HG02798 (cell line): ENCODE measurements around the gene ZFP69.
A peak's percentile ranks its signal among the peaks of the same experiment; 100 is the strongest.
"Not testable (repeated sequence)": the region's sequence is repeated elsewhere in the genome, so short reads cannot be mapped to it uniquely, and the experiment has no call there.

Experiments
- ATAC-seq: cut with Tn5 transposase; IDR thresholded peaks from one replicate; pipeline ENCODE4 v1.9.1; 2021; ENCODE audit warnings: mild to moderate bottlenecking; ENCODE audit not compliant: unreplicated experiment, poor library complexity

The ZFP69 gene

DNA sequence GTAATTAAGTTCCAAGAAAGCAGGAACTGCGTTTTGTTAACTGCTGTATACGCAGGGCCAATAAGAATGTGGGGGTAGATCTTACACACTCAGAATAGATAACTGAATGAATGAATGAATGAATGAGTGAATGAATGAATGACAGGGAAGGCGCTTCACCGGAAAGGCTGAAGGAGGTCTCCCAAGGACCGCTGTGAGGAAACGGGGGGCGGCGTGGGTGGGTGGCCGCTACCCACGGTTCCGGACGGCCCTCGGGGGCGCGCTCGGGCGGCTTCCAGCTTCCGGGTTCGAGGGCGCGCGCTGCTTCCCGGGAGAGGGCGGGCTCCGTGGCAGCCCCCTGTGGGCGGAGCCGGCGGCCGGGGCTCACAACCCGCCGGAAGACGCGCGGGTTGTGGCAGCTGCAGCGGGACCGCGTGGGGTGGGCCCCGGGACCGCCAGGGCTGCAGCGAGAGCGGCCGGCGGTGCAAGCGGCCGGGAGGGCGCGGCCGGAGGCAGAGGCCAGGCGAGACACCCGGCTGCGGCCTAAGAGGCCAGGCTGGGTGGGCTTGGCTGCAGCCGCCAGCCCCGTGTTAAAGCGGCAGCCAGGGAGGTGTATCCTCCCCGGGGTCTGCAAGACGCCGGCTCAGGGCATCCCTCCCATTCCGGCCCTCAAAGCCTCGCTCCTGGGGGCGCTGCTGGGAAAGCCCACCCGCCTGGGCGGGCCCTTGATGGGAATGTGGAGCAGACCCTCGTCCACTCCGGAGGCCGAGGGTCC is at the start of gene ZFP69:
ZFP69 (plus strand) TSS at position 367 of the 754 bp plus-strand sequence. CDS start 2,072 bp downstream, outside the sequence.
- ATAC-seq, result peak; percentile 87

DNA sequence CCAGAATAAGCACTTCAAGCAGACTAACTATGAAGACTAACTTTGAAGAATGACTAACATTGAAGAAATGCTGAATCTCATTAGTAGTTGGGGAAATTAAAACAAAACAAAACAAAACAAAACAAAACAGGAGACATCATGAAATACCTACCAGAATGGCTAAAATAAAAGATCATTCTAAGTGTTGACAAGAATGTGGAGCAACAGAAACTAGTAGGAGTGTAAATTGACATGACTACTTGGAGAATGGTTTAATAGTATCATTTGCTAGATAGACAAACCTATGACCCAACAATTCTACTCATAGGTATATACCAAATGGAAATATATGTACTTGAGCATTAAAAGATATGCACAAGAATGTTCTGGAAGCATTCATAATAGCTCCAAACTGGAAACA is 45.7 kb upstream of the ZFP69 start:
- ATAC-seq, result no peak

DNA sequence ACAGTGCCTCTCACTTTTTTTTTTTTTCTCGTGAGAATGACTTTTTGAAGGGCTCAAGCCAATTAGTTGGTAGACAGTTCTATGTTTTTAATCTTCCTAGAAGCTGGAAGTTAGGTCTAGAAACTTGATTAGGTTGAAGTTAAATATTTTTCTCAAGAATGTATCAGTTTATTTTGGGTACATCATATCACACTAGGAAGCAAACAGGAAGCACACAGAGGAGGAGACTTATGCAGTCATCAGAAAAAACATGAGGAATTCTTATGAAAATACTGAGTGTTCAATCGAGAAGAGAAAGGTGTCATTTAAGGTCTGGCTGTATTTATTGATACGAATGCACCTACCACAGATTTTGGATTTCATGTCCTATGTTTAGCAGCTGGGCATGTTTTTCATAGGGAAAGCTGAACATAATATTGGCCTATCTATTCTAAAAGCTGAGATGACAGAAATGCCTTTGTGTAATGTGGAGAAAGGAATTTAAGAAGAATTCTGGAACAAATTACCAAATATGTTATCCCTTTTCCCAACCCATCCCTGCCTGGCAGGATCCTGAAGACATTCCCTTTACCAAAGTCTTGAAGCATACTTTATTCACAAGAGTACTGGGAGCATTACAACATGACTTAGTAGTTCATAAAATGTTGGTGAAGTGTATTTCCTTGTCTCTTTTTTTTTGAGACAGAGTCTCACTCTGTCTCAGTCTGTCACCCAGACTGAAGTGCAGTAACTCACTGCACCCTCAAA is 44.3 kb upstream of the ZFP69 start:
- no peak for ATAC-seq

DNA sequence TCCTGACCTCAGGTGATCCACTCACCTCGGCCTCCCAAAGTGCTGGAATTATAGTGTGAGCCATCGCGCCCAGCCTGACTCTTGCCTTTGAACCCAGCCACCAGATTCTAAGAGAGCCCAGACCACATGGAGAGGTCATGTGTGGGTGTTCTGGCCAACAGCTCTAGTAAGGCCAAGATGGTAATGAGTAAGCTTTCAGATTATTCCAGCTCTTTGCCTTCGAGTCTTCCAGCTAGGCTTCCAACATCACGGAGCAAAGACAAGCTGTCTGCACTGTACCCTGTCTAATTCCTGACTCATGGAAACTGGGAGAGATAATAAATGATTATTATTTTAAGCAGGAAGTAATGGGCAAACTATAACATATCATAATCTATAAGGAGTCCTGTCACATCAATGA is 41.6 kb upstream of the ZFP69 start:
- no peak for ATAC-seq

DNA sequence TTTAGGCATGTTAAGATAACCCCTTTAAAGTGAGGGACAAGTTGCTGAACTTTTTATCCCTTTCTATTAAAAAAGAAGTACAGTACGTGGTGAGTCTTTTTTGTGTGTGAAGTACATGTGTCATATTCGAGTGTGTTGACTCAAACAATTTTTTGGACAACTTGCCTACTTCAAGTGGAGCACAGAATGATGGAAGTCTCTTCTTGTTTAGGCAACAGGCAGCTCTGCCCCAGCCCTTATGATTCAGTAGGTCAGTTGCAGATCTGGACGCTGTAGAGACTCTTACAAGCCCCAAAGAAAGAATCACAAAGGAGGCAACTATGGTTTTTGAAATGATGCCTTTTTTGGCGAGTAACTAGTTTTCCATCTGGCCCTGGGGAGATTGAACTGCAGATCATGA is 41.2 kb upstream of the ZFP69 start:
- ATAC-seq, result no peak

DNA sequence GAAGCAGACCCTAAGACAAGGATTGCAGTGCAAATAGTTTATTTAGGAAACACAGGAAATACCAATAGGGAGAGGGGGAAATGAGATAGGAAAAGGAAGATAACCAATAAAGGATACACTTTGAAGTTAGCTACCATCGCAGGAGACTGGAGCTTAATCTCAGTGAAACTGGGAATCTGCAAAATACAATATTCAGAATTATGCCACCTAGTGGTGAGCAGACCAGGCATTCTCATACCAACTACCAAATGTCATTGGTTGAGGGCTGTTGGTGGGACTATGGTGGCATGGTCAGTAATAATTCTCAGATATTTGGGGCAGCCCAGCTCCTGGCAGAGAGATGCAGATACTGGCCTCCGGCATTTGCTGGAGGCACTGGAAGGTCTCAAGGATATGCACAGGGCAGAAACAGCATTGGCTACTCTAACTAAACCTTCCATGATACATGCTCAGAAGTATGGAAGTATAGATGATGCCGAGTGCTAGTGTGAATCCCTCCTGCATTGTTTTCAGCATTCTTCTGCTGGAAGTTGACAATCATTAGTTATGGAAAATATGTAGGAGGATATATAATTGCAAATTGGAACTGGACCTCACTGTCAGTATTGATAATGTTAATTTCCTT is 38.6 kb upstream of the ZFP69 start:
- ATAC-seq, result no peak

DNA sequence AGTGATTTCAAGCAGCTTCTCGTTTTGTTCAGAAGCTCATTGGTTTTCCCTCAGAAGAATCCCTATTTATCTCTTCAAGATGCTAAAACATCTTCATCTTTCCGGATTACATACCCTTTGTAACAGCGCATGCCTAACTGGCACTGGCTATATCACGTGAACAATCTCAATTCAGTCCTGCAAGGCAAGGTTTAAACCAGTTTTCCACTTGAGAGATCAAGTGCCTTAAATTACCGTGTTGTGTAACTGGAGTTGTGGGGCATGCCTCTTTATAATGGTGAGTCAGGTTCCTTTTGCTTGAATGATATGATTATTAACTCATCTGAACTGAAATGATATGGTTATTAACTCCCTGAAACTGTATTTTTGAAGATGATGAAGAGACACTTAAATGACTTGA is 37.8 kb upstream of the ZFP69 start:
- ATAC-seq, result no peak

DNA sequence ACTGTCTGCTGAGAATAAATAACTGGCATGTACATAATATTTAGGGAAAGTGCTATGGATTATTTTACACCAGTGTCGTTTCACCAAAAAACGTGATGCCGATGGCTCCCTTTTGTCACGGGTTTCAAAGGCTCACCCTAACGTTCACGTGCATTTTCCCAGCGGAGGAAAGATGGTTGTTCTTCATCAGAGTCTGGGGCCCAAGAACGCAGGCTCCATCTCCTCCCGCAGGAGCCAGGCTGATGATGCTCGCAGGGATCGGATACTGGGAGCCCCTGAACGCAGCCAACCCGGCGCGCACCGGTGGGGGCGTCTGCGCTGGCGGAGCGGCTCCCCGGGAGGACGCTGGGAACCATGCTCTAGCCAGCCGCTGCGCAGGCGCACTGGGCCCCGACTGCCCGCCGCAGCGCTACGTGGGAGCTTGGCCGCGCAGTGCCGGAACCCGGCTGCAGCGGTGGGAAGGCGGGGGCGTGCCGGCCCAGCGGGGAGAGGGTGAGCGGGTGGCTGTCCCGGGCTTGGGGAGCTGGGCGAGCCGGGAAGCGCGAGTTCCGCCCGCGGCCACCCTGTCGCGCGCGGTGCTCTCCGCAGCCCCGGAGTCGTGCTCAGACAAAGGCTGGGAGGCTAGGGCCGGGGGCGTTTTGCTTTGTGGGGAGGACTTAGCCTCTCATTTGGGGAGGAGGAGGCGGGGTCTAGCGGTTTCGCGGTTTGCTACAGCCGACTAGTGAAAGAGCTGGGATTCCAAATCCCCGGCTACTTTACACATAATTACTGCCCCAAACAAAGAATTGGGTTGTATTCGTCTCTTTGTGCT is 27.2 kb upstream of the ZFP69 start, which contains the start of gene ZFP69B:
ZFP69B (plus strand) TSS at position 793 of the 811 bp plus-strand sequence. CDS start 486 bp downstream, outside the sequence.
- peak; percentile 93 for ATAC-seq

DNA sequence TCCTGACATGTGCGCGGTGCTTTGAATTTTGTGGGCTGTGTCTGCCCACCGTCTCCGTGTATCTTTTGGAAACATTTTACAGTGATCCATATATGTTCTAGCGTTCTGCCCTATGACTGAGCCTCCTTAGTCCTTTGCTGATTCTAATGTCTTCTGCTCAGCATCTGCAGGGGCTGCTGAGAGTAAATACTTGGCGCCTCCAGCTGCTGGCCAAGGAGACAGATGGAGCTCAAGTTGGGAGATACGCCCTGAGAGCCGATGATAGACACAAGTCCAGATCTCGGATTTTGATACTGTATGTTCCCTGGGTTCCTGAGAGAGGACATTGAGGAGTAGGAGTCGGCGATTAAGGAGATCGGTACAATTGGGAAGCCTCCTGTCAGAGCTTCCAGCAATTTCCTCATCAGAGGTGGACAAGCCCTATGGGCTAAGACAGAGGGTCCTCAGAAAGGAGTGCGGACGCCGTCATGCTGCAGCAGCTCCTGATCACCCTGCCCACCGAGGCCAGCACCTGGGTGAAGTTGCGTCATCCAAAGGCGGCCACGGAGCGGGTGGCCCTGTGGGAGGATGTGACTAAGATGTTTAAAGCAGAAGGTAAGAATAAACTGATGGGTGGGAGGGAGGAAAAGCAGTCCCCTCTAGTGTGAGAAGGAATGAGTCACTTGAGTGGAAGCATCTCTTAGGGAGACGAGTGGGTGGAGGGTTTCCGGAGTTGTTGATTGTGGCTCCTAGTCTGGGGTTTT is 26.4 kb upstream of the ZFP69 start:
- ATAC-seq, result peak; percentile 35

DNA sequence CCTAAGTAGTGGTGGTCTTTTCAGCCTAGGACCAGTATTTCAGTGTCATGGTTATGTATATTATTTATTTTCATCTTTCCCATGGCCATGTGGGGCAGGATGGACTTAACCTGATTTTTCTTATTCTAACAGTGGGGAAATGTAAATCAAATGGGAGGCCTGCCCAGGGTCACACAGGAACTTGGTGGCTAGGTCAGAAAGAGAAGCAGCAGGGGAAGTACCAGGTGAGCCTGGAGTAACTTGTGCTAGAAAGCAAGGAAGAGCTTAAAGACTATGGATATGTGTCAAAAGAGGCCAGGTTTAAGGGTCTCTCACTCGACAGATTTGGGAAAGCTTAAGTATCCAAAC is 25.9 kb upstream of the ZFP69 start:
- no peak for ATAC-seq

DNA sequence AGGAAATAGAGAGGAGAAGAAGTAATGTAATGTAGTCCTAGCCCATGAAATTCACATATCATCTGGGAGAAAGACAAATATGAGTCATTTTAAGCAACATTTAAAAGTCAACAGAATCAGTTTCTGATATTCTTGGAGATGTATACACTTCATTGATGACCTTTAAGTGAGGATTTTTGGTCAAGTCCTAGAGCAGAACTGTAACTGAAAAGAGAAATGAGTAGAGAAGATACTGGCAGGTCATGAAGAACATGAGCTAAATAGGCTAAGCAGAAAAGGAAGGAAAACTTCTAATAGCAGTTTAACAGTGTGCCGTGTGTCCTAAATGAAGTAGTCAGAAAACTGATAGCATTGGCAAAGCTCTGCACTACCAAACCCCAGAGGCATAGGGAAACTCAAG is 22.2 kb upstream of the ZFP69 start:
- no peak for ATAC-seq

DNA sequence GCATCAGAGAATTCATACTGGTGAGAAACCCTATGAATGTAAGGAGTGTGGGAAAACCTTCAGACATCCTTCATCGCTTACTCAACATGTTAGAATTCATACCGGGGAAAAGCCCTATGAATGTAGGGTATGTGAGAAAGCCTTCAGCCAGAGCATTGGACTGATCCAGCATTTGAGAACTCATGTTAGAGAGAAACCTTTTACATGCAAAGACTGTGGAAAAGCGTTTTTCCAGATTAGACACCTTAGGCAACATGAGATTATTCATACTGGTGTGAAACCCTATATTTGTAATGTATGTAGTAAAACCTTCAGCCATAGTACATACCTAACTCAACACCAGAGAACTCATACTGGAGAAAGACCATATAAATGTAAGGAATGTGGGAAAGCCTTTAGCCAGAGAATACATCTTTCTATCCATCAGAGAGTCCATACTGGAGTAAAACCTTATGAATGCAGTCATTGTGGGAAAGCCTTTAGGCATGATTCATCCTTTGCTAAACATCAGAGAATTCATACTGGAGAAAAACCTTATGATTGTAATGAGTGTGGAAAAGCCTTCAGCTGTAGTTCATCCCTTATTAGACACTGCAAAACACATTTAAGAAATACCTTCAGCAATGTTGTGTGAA is 14.0 kb upstream of the ZFP69 start:
- ATAC-seq, result no peak

DNA sequence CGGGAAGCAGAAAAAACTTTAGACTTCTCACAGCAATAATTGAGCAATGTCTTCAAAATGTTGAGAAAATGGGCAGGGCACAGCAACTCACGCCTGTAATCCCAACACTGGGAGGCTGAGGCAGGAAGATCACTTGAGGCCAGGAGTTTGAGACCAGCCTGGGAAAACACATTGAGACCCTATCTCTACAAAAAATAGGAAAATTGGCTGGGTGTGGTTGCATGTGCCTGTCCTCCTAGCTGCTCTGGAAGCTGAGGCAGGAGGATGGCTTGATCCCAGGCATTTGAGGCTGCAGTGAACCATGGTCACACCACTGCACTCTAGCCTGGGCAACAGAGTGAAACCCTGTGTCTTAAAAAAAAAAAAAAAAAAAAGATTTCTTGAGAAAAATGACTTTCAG is 7.8 kb upstream of the ZFP69 start:
- no peak for ATAC-seq

DNA sequence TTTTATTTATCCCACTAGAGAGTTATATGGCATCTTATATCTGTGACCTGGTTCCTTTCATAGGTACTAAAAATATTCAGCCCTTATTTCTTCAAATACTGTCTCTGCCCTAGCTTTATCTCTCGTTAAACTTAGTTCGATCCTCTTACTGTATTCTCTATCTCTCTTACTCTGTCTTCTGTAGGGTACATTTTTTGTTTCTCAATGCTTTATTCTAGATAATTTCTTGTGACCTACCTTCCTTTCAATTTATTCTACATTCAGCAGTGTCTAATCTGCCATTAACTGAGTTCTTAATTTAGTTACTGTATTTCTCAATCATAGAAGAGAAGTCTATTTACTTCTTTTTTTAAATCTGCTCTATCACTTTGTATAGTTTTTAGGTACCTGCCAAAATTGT is 1.8 kb upstream of the ZFP69 start:
- ATAC-seq, result no peak

DNA sequence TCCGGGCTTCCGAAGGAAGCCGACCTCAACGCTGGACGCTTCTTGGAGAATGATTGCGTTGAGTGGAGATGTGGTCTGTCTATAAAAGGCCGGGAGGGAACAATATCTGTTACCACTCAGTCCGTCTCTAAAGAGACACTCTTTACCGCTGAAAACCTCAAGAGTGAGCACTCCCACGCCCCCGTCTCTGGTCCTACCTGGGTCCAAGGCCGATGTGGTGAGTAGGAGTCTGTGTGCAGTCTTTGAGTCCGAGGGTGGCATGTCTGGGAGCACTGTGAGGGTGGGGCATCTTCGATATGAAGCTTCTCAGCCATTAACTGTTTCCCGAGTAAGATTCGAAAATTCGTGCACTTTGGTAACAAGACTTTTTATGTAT is 576 bp downstream of the ZFP69 start:
- peak; percentile 35 for ATAC-seq

DNA sequence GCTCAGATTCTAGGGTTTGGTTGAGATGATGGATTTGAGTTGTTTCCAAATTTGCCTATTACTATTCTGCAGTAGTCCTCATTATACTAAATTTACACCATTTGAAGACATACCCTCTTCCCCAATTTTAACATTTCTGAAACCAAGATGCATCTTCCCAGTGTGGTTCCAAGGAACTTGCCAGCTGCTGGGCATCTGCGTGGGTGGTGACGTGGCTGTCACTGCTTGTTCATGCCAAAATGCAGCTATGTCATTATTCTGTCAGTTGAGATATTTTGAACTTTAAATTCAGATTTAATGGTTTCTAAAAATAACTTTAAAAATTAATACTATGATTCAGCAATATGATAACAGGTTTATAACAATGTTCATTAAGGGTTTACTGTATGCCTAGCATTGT is 1.2 kb downstream of the ZFP69 start:
- ATAC-seq, result no peak

DNA sequence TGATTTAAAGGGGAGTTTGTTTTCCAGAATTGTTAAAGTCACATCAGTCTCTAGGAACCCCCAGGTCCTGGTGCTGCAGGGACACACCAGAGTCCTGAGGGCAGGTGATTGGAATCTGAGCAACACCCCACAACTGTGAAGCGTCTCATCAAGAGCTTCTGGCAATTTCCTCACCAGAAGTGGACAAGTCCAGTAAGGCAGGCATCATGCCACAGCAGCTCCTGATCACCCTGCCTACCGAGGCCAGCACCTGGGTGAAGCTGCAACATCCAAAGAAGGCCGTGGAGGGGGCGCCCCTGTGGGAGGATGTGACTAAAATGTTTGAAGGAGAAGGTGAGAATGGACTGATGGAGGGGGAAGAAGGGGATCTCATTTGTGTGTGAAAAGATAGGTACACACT is 2.1 kb downstream of the ZFP69 start:
- no peak for ATAC-seq

DNA sequence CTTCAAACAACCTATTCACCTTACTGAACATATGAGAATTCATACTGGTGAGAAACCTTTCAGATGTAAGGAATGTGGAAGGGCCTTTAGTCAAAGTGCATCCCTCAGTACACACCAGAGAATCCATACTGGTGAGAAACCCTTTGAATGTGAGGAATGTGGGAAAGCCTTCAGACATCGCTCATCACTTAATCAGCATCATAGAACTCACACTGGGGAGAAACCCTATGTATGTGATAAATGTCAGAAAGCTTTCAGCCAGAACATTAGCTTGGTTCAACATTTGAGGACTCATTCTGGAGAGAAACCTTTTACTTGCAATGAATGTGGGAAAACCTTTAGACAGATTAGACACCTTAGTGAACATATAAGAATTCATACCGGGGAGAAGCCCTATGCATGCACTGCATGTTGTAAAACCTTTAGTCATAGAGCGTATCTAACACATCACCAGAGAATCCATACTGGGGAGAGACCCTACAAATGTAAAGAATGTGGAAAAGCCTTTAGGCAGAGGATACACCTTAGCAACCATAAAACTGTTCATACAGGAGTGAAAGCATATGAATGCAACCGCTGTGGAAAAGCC is 18.3 kb downstream of the ZFP69 start:
- ATAC-seq, result no peak

DNA sequence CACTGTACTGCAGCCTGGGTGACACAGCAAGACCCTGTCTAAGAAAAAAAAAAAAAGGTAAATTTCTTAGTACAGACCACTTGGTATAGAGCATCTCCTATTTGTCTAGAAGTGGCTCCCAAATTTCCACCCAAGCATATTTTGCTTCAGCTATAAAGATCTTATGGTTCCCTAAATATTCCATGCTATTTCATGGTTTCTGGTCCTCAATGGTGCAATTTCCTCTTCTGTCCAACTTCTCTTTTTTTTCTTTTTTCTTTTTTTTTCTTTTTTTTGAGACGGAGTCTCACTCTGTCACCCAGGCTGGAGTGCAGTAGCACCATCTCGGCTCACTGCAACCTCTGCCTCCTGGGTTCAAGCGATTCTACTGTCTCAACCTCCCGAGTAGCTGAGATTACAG is 25.6 kb downstream of the ZFP69 start:
- ATAC-seq, result not testable (repeated sequence)
